ENCODE measurements around the gene BTN3A1.

GRCh38 chr6:26464416-26465131 lies 62.5 kb downstream of the BTN3A1 start:
- no peak for TF ChIP-seq GATA3 (IDR thresholded peaks at IDR 0.05; ENCODE audit: low read depth, low read length)
- no peak for TF ChIP-seq GATA2 (IDR thresholded peaks at IDR 0.05; ENCODE audit: low read depth, low read length)
